ENCODE results near the gene MBLAC1. TPM values are rescaled to one million over a fixed set of nuclear protein-coding genes. Genes with fewer than 3 reads are reported as not detected.

MBLAC1 gene
- total RNA-seq, 1 donor: 3.5 TPM

GRCh38 chr7:100166970-100167911 lies 40.5 kb downstream of the MBLAC1 start:
- no peak for DNase-seq (ENCODE audit: low read depth in 2 of 3, low spot score in 2 of 3)

GRCh38 chr7:100167912-100168323 lies 41.2 kb downstream of the MBLAC1 start:
- no peak for DNase-seq (ENCODE audit: low read depth in 2 of 3, low spot score in 2 of 3)

- no peak for DNase-seq (ENCODE audit: low read depth in 2 of 3, low spot score in 2 of 3)
Observed at GRCh38 chr7:100169147-100169850, 42.5 kb downstream of the MBLAC1 start.

GRCh38 chr7:100170101-100170897 lies 43.5 kb downstream of the MBLAC1 start:
- no peak for DNase-seq (ENCODE audit: low read depth in 2 of 3, low spot score in 2 of 3)

GRCh38 chr7:100171087-100171681 lies 44.4 kb downstream of the MBLAC1 start:
- no peak for DNase-seq (ENCODE audit: low read depth in 2 of 3, low spot score in 2 of 3)

GRCh38 chr7:100171840-100172239 lies 45.1 kb downstream of the MBLAC1 start:
- DNase-seq (ENCODE audit: low read depth in 2 of 3, low spot score in 2 of 3): no peak

- DNase-seq (ENCODE audit: low read depth in 2 of 3, low spot score in 2 of 3): no peak
Observed at GRCh38 chr7:100173806-100174495, 47.2 kb downstream of the MBLAC1 start.

GRCh38 chr7:100174582-100174981 lies 47.8 kb downstream of the MBLAC1 start:
- no peak for DNase-seq (ENCODE audit: low read depth in 2 of 3, low spot score in 2 of 3)

- no peak for DNase-seq (ENCODE audit: low read depth in 2 of 3, low spot score in 2 of 3)
Observed at GRCh38 chr7:100175296-100175935, 48.6 kb downstream of the MBLAC1 start.

- DNase-seq (ENCODE audit: low read depth in 2 of 3, low spot score in 2 of 3): no peak
Observed at GRCh38 chr7:100176096-100177044, 49.6 kb downstream of the MBLAC1 start.

GRCh38 chr7:100177045-100178001 lies 50.6 kb downstream of the MBLAC1 start, which contains the start of the genes GPC2 and STAG3:
Gene GPC2 (minus strand): TSS chr7:100177381. CDS start chr7:100177199, 182 bp downstream.
Gene STAG3 (plus strand): TSS chr7:100177918. CDS start chr7:100180557, 2,639 bp downstream.
- peak; percentile 95 to 98 (median 98) for DNase-seq (ENCODE audit: low read depth in 2 of 3, low spot score in 2 of 3)

Small RNAs within 50 kb of the gene (small RNA-seq; reads per million reads assigned to genes)
- gene MIR106B (7,551 reads per million, percentile 100 among the genes with 10 or more reads in this experiment), gene MIR25 (3,570 reads per million, percentile 99 among the genes with 10 or more reads in this experiment), gene MIR93 (16,603 reads per million, percentile 100 among the genes with 10 or more reads in this experiment)

Other genes with a start within 250 kb of the MBLAC1 start
- gene OR2AE1, start 249.9 kb upstream of the MBLAC1 start, total RNA-seq: 0.27 TPM
- gene TRIM4, start 207.4 kb upstream of the MBLAC1 start, total RNA-seq: 24.8 TPM
- gene GJC3, start 197.3 kb upstream of the MBLAC1 start, total RNA-seq: 0.54 TPM
- gene AZGP1, start 150.9 kb upstream of the MBLAC1 start, total RNA-seq: not detected
- 35.3 TPM for gene ZKSCAN1, start 111.4 kb upstream of the MBLAC1 start, total RNA-seq
- 11.0 TPM for gene ZSCAN21, start 77.2 kb upstream of the MBLAC1 start, total RNA-seq
- 25.9 TPM for gene ZNF3, start 45.2 kb upstream of the MBLAC1 start, total RNA-seq
- gene COPS6, start 38.0 kb upstream of the MBLAC1 start, total RNA-seq: 43.9 TPM
- gene MCM7, start 25.6 kb upstream of the MBLAC1 start, total RNA-seq: 217 TPM
- gene AP4M1, start 25.3 kb upstream of the MBLAC1 start, total RNA-seq: 24.8 TPM
- gene TAF6, start 7.6 kb upstream of the MBLAC1 start, total RNA-seq: 22.4 TPM
- 11.6 TPM for gene CNPY4, start 7.3 kb upstream of the MBLAC1 start, total RNA-seq
- 162 TPM for gene LAMTOR4, start 22.0 kb downstream of the MBLAC1 start, total RNA-seq
- 17.5 TPM for gene TRAPPC14, start 31.8 kb downstream of the MBLAC1 start, total RNA-seq
- 0.54 TPM for gene GAL3ST4, start 41.6 kb downstream of the MBLAC1 start, total RNA-seq
- gene GPC2, start 50.4 kb downstream of the MBLAC1 start, total RNA-seq: 6.2 TPM
- 0.81 TPM for gene STAG3, start 51.0 kb downstream of the MBLAC1 start, total RNA-seq
- 0.54 TPM for gene PVRIG, start 93.0 kb downstream of the MBLAC1 start, total RNA-seq
- gene SPDYE3, start 180.7 kb downstream of the MBLAC1 start, total RNA-seq: not detected
- gene PILRB, start 231.2 kb downstream of the MBLAC1 start, total RNA-seq: 39.6 TPM
- gene PILRA, start 246.5 kb downstream of the MBLAC1 start, total RNA-seq: 2.2 TPM

Measured in hematopoietic multipotent progenitor cell (in vitro differentiated cells).